Measurements from ENCODE around the gene RYR3.
"Not testable (repeated sequence)": the region's sequence is repeated elsewhere in the genome, so short reads cannot be mapped to it uniquely, and the experiment has no call there.

RYR3 gene

GRCh38 chr15:33526532-33526931, 215.8 kb downstream of the RYR3 start:
- DNase-seq, result no peak

- DNase-seq, result no peak
Observed at GRCh38 chr15:33533197-33533596, 222.4 kb downstream of the RYR3 start.

- DNase-seq, result no peak
Observed at GRCh38 chr15:33534642-33535041, 223.9 kb downstream of the RYR3 start.

- DNase-seq, result no peak
Observed at GRCh38 chr15:33535135-33535534, 224.4 kb downstream of the RYR3 start.

GRCh38 chr15:33539825-33540573, 229.2 kb downstream of the RYR3 start:
- no peak for DNase-seq

GRCh38 chr15:33543957-33544356, 233.2 kb downstream of the RYR3 start:
- DNase-seq, result no peak

- DNase-seq, result no peak
Observed at GRCh38 chr15:33545866-33546265, 235.1 kb downstream of the RYR3 start.

GRCh38 chr15:33547876-33548275, 237.1 kb downstream of the RYR3 start:
- DNase-seq, result peak; percentile 74

GRCh38 chr15:33551860-33552259, 241.1 kb downstream of the RYR3 start:
- DNase-seq, result no peak

- no peak for DNase-seq
Observed at GRCh38 chr15:33553157-33553556, 242.4 kb downstream of the RYR3 start.

- DNase-seq, result no peak
Observed at GRCh38 chr15:33559207-33559890, 248.6 kb downstream of the RYR3 start.

GRCh38 chr15:33561407-33561806, 250.6 kb downstream of the RYR3 start:
- DNase-seq, result no peak

GRCh38 chr15:33561967-33562366, 251.2 kb downstream of the RYR3 start:
- DNase-seq, result no peak

- no peak for DNase-seq
Observed at GRCh38 chr15:33565094-33565493, 254.3 kb downstream of the RYR3 start.

GRCh38 chr15:33567652-33568051, 256.9 kb downstream of the RYR3 start:
- no peak for DNase-seq

- no peak for DNase-seq
Observed at GRCh38 chr15:33569036-33569435, 258.3 kb downstream of the RYR3 start.

- not testable (repeated sequence) for DNase-seq
Observed at GRCh38 chr15:33577911-33578310, 267.1 kb downstream of the RYR3 start.

GRCh38 chr15:33580526-33580925, 269.8 kb downstream of the RYR3 start:
- DNase-seq, result no peak

GRCh38 chr15:33581032-33581431, 270.3 kb downstream of the RYR3 start:
- DNase-seq, result no peak

GRCh38 chr15:33584797-33585196, 274.0 kb downstream of the RYR3 start:
- DNase-seq, result no peak

GRCh38 chr15:33586786-33587697, 276.3 kb downstream of the RYR3 start:
- DNase-seq, result no peak

GRCh38 chr15:33587773-33588172, 277.0 kb downstream of the RYR3 start:
- no peak for DNase-seq

- DNase-seq, result no peak
Observed at GRCh38 chr15:33592864-33593263, 282.1 kb downstream of the RYR3 start.
